Measurements from ENCODE around the gene MDM4. TPM values are rescaled to one million over a fixed set of nuclear protein-coding genes. Genes with fewer than 3 reads are reported as not detected.
"Not testable (repeated sequence)": the region's sequence is repeated elsewhere in the genome, so short reads cannot be mapped to it uniquely, and the experiment has no call there.

The MDM4 gene
- total RNA-seq, 1 experiment from 2014 or later, result 6.9 TPM

DNA sequence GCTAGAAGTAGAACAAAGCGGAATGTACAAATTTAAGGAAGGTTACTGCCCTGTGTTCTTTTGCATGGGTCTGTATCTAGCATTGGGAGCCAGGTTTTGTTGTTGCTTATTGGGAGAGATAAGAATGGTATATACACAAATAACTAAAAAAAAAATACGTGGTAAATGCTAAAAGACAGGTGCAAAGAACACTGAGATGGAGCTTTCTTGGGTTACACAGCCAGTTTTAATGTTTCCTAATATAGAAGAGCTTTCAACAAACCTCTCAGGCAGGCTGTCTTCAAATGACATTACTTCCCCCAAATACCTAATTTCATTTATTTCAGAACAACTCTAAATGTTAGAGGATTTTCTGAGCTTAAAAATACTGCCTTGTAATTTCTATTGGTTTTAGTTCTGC is 1.4 kb upstream of the MDM4 start:
- no peak for DNase-seq (ENCODE audit: low read depth)

DNA sequence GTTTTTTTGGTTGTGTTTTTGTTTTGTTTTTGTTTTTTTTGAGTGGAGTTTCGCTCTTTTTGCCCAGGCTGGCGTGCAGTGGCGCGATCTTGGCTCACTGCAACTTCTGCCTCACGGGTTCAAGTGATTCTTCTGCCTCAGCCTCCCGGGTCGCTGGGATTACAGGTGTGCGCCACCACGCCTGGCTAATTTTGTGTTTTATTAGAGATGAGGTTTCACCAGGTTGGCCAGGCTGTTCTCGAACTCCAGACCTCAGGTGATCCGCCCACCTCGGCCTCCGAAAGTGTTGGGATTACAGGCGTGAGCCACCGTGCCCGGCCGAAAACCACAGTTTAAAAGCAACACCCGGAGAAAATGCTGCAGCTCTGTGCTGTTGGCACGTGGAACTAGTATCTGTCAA is 1.2 kb downstream of the MDM4 start:
- DNase-seq (ENCODE audit: low read depth), result not testable (repeated sequence)

DNA sequence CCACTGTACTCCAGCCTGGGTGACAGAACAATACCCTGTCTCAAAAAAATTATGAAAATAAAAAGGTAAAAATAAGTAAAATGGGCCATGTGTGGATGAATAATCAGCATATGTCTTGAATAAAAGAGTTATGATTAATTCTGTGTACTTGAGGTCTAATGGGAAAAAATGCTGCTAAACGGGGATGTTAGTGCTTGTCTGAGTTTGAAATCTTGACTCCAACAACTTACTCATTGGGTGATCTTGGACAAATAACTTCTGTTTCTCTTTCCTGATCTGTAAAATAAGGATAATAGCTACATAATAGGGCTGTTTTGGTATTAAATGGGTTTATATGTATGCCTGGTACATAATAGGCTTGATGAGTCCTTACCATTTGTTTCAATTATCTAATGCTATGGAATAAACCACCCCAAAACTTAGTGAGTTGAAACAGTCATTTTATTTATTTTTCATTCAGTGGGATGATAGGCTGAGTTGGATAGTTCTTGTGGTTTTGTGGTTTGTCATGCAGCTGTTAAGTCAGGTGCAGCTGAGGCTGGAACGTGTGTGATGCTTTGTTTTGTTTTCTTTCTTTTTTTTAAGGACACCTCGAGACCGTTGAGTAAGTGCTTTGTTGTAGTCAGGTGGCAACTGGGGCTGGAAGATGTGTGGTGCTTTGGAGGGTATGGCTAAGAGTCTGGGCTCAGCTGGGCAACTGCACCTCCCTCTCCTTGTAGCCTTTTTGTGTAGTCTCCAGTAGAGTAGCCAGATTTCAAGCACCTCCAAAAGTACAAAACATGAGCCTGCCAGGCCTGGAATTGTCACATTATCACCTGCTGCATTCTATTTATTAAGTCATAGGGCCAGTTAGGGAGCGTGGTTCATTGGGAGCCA is 4.9 kb downstream of the MDM4 start:
- DNase-seq (ENCODE audit: low read depth), result peak; percentile 86

DNA sequence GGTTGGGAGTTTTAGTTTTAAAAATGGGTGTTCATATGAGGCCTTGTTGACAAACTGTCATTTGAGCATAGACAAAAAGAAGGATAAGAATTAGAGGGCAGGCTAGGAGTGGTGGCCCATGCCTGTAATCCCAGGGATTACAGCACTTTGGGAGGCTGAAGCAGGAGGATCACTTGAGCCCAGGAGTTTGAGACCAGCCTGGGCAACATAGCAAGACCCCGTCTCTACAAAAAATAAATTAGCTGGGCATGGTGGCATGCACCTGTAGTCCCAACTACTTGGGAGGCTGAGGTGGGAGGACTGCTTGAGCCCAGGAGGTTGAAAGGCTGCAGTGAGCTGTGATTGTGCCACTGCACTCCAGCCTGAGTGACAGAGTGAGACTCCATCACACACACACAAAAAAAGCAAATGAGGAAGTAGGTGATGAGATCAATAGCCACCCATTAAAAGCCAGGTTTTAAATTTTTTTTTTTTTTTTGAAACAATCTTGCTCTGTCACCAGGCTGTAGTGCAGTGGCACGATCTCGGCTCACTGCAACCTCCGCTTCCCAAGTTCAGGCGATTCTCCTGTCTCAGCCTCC is 5.8 kb downstream of the MDM4 start:
- not testable (repeated sequence) for DNase-seq (ENCODE audit: low read depth)

DNA sequence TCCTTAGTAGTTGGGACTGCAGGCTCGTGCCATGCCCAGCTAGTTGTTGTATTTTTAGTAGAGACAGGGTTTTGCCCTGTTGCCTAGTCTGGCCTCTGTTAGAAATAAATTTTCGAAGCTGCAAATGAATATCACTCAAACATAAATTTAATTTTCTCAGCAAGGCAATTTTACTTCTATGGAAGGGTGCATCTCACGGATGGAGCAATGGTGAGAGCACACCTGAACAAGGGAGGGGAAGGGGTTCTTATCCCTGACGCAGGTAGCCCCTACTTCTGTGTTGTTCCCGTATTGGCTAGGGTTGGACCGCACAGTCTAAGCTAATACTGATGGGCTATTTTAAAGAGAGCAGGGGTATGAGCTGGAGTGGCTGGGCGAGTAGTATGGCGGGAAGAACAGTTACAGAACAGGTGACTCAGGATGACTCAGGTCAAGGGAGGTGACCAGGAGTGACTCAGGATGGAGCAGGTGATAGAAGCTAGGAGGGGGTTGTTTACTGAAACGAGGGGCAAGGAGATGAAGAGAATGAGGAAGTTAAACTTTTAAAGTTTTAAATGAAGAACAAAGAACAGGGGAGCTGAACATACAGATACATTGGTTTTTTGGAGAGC is 7.5 kb downstream of the MDM4 start:
- DNase-seq (ENCODE audit: low read depth), result peak; percentile 27

DNA sequence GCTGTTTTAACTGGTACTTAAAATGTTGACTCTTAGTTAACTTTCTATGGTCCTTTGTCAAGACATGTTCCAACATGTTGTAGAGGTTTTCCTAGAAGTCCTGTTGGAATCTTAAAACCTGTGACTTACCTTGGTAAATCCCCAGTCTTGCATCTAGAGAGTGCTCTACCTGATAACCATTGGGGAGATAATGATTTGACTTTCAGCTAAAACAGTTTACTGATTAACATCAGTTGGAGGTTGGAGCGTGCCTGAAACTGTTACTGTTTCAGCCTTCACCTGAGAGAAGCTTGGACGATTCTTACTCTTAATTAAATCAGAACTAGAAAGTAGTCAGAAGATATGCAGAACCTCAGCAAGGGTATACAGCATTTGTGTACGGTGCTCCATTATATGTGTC is 8.8 kb downstream of the MDM4 start:
- no peak for DNase-seq (ENCODE audit: low read depth)

DNA sequence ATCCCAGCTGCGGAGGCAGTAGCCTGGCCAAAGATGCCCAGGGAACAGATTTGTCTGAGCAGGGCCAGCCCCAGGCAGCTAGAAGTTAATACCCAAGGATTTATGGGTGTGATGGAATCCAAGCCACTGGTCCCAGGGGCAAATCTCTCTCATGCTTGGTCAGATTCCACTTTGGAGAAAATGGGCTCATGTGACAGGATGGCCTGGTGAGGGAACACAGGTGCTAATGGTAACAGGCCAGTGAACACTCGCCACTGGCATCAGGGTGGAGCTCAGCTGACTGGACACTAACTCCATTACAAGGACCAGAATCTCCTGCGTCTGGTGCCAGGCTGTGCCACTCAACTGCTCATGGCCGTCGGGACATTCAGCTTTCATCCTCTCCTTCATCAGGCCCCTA is 12.0 kb downstream of the MDM4 start:
- DNase-seq (ENCODE audit: low read depth), result no peak

DNA sequence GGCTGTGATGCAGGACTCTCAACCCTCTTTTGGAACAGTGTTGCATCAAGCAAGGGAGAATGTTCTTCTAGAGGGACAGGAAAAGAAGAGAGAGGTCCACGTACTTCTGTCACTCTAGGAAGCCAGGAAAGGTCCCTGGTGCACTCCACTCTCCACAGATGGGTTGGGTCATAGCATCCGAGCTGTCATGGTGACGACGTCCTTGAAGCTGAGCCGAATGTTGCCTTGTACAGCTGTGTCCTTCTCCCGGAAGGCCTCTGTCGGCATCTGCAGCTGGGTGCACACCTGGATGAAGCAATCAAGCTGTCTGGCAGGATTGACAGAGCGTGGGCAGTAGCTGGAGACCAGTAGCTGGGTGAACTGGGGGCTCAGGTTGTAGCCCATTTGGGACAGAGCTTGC is 12.5 kb downstream of the MDM4 start:
- no peak for DNase-seq (ENCODE audit: low read depth)

DNA sequence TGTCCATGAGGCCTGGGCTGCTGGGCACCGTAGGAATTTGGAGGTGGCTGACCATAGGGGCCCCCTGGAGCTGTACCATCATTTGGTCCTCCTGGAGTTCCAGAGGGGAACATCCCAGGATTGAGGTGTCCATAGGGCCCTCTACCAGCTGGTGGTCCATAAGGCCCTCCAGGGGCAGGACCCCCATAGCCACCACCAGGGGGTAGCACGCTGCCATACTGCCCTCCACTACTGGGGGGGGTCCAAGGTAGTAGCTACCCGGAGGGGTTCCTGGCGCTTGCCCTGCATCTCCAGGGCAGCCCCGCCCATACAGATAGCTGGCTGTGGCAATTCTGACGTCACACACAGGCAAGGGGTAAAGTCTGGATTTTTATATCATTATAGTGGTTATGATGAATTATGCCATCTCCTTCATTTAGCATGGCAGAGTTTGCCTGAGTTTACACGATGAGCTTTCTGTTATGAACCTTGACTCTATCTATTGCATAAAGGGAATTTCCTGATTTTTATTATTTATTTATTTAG is 13.2 kb downstream of the MDM4 start:
- no peak for DNase-seq (ENCODE audit: low read depth)

DNA sequence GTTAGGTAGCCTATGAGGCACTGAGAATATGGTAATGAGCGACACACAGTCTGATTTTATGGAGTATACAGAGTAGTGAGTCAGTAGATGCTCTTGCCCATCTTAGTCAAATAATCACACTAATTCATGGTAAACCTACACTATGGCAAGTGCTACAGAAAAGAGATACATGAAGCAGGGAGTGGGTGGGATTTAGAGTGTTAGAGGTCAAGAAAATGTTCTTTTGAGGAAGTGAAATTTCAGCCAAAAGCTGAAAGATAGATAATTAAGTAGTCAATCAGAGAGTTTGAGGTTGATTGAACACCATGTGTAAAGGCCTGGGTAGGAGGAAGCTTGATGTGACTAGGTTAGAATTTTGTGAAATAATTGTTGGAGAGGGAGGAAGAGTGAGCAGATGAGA is 14.7 kb downstream of the MDM4 start:
- no peak for DNase-seq (ENCODE audit: low read depth)

DNA sequence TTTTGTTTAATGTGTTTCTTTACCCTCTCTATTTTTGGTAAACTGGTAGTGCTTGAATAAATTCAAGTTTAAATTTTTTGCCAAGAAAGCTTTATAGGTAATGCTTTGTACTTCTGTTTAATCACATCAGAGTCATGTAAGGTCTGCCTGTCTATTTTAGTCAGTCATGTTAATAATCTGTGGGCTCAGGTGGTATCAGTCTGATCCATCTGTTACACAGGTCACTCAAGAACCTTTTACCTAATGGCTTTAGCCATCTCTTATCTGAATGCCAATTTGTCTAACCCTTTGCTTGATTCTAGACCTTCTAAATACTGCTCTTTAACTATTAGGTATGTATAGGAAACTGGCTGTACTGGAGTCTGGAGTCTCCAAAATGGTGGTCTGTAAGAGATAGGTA is 16.6 kb downstream of the MDM4 start:
- no peak for DNase-seq (ENCODE audit: low read depth)

DNA sequence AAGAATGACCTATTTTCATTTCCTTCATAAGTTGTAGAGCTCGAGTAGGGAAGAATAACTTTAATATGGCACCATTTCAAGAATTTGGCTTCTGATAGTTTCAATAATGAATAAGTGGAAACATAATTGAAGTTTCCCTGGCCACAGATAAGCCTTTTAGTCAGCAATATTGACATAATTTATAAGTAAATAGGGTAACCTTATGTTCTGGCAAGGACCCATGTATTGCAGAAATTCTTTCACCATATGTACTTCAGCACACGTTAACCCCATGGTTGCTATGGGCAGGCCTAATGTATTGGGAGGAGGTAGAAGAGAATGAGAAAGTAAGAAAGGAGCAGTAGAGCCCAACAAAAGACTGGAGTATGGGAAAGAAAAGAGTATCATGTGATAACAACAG is 25.4 kb downstream of the MDM4 start:
- DNase-seq (ENCODE audit: low read depth), result no peak

DNA sequence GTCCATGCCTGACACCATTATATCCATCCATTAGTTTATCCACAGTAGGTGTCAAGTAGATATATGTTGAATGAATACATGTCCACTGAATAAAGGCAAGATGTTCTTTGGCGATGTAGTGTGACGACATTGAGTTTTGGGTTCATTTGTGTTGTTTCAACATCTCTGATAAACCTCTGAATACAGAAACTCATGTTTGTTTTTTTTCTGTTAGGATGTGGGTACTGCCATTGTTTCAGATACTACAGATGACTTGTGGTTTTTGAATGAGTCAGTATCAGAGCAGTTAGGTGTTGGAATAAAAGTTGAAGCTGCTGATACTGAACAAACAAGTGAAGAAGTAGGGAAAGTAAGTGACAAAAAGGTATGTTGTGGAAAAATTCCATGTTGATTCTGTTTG is 28.1 kb downstream of the MDM4 start:
- peak; percentile 69 for DNase-seq (ENCODE audit: low read depth)

DNA sequence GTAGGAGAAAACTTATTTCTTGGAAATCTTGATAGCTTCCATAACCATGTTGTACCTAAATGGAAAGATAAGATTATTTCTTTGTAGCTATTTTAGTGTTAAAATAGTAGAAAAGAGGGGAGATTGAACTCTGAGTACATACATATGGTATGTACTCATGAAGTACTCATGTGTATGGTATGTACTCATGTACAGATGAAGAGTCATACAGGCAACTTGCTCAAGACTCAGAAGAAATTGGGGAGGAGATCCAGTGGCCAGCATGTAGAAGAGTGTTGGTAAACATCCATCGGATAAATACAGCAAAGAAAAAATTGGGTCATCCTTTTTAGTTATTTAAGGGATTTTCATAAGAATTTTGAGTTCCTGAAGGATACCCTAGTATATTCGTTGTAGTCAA is 29.0 kb downstream of the MDM4 start:
- no peak for DNase-seq (ENCODE audit: low read depth)

DNA sequence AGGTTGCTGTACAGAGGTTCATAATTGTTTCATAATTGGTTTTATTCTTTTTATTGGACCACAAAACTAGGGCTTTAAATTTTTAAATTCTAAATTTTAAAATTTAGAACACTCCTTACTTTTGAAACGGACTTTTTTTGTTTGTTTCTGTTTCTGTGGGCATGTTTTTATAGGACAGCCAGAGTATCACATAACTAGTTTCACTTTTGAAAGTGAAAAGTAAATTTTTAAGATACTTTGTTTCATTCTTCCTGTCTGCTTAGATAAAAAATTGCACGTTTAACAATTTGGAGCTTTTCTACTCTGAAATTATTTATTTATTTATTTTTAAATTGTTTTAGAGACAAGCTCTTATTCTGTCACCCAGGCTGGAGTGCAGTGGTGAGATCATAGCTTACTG is 29.7 kb downstream of the MDM4 start:
- no peak for DNase-seq (ENCODE audit: low read depth)

DNA sequence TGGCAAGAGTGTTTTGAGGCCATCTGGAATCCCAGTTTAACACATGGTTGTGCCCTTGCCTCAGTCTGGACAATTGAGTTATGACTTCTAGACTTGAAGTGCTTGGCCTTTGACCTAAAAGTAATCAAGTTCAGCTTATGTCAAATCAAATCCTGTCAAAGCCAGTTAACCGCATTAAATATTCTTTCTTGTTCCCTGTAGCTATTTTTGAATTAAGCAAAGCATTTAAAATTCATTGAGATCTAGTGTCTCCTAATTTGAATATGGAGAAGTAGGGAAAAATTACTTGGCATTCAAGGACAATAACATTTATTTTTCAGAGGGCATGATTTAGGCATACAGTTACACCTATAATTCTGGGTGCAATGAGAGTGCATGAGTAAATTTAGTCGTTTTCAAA is 32.1 kb downstream of the MDM4 start:
- DNase-seq (ENCODE audit: low read depth), result no peak

DNA sequence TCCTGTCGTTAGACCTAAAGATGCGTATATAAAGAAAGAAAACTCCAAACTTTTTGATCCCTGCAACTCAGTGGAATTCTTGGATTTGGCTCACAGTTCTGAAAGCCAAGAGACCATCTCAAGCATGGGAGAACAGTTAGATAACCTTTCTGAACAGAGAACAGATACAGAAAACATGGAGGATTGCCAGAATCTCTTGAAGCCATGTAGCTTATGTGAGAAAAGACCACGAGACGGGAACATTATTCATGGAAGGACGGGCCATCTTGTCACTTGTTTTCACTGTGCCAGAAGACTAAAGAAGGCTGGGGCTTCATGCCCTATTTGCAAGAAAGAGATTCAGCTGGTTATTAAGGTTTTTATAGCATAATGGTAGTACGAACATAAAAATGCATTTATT is 33.1 kb downstream of the MDM4 start:
- no peak for DNase-seq (ENCODE audit: low read depth)

DNA sequence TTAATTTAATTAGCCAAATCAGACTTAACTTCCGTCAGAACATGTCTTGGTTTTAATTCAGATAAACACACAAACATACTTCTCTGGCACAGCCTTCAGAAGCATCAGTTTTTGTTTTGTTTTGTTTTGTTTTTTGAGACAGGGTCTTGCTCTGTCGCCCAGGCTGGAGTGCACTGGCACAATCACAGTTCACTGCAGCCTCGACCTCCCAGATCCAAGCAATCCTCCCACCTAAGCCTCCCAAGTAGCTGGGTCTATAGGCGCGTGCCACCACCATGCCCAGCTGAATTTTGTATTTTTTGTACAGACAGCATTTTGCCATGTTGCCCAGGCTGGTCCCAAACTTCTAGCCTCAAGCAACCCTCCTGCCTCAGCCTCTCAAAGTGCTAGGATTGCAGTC is 34.7 kb downstream of the MDM4 start:
- DNase-seq (ENCODE audit: low read depth), result no peak

DNA sequence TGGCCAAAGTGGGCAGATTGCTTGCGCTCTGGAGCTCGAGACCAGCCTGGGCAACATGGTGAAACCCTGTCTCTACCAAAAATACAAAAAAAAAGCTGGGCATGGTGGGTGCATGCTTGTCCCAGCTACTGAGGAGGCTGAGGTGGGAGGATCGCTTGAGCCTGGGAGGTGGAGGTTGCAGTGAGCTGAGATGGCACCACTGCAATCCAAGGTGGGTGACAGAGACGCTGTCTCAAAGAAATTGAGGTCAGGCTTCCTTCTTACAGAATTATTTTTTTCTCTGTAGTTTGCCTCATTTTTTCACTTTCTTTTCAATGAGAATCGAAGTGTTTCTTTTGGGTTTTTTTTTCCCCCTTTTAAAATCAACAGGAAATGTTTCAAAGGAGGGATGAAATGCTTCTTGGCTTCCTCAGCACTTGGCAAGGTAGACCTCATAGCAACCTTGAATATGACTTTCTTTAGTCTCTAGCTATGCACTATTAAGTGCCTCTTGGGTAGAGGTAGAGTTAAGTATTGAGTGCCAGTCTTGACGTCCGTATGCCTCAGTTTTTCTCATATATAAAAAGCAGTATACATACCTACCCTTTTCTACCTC is 40.3 kb downstream of the MDM4 start:
- no peak for DNase-seq (ENCODE audit: low read depth)

DNA sequence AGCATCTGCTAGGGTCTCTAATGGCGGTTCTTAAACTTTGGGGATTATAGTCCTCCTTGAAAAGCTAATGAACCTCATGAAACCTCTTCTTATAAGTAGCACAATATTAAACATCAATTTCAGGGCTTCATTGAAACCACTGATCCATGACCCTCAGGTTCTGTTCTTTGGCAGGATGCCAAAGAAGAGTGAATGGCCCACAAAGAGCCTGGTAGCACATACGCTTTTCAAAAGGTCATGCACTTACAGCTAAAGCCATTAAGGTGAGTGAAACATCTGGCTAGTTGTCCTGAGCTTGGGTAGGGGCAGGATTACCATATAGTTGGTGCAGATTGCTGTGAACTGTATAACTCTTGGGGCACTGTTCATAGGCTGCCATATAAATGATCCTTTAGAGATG is 42.3 kb downstream of the MDM4 start:
- no peak for DNase-seq (ENCODE audit: low read depth)

DNA sequence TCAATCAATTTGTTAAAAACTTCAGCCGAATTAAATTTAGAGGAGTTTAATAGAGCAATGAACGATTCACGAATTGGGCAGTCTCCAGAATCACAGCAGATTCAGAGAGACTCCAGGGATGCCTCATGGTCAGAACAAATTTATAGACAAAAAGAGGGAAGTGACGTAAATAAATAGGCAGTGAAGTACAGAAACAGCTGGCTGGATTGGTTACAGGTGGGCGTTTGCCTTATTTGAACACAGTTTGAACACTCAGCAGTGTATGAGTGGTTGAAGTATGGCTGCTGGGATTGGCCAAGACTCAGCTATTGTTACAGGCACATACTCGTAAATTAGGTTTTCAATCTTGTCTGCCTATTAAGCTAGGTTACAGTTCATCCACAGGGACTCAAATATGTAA is 43.8 kb downstream of the MDM4 start:
- DNase-seq (ENCODE audit: low read depth), result not testable (repeated sequence)

DNA sequence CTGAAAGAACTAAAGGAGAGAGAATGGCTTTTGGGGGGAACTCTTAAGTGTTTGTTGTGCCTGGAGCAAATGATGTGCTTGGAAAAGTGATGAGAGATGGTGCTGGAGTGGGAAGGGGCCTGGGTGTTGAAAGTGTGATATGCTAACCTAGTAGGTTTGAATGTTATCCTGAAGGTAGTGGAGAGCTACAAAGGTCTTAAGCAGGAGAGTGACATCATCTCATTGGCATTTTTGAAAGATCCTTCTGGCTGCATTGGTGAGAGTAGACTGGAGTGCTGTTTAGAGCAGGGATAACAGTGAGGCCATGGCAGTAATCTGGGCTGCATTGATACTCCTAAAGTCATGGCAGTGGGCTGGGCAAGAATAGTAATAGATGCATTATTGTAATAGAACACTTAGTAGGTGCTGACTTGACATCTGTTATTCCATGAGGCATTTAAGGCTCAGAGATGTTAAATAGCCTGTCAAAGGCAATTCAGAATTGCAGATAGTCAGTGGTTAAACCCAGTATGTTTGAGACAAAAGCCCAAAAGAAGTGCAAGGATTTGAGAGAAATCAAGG is 44.5 kb downstream of the MDM4 start:
- peak; percentile 76 for DNase-seq (ENCODE audit: low read depth)
